SK-N-SH treated with all-trans-retinoic acid at 6 μM for 48 hours (cell line): Measurements from ENCODE around the gene CPB1.

Experiments
- ATAC-seq: fragments of 200-7000 bp; cut with Tn5 transposase; 3 replicates; pipeline ENCODE4 v1.9.1; 2020; ENCODE audit warnings: mild to moderate bottlenecking, moderate library complexity
- ARNTL ChIP-seq: fragments of 450-650 bp; formaldehyde crosslinking; IDR thresholded peaks from 2 replicates; pipeline ENCODE4 v1.5.0; 2020; ENCODE audit warnings: low read depth, mild to moderate bottlenecking, moderate library complexity, borderline replicate concordance
- BACH2 ChIP-seq: fragments of 250-450 bp; sonication (Bioruptor Pico); IDR thresholded peaks from 2 replicates; pipeline ENCODE4 v1.9.0; 2021; ENCODE audit warnings: mild to moderate bottlenecking, borderline replicate concordance
- CSDC2 ChIP-seq: fragments of 250-450 bp; sonication (Bioruptor Pico); IDR thresholded peaks from 2 replicates; pipeline ENCODE4 v1.5.0; 2020; ENCODE audit warnings: mild to moderate bottlenecking, moderate library complexity
- ESRRG ChIP-seq: fragments of 250-450 bp; sonication (Bioruptor Pico); IDR thresholded peaks from 2 replicates; pipeline ENCODE4 v1.6.1; 2021; ENCODE audit warnings: mild to moderate bottlenecking
- GLIS3 ChIP-seq: fragments of 250-450 bp; sonication (Bioruptor Pico); IDR thresholded peaks from 2 replicates; pipeline ENCODE4 v1.5.0; 2020; ENCODE audit warnings: mild to moderate bottlenecking, moderate library complexity
- ISL1 ChIP-seq: fragments of 250-450 bp; sonication (Bioruptor Pico); IDR thresholded peaks from 2 replicates; pipeline ENCODE4 v2.1.2; 2022; ENCODE audit warnings: mild to moderate bottlenecking, moderate library complexity
- OSR1 ChIP-seq: fragments of 250-450 bp; sonication (Bioruptor Pico); IDR thresholded peaks from 2 replicates; pipeline ENCODE4 v1.8.0; 2022; ENCODE audit warnings: moderate library complexity, mild to moderate bottlenecking, inconsistent platforms
- PPARA ChIP-seq: fragments of 250-450 bp; sonication (Bioruptor Pico); IDR thresholded peaks from 2 replicates; pipeline ENCODE4 v1.5.0; 2020; ENCODE audit warnings: mild to moderate bottlenecking, borderline replicate concordance
- RARB ChIP-seq: fragments of 250-450 bp; sonication (Bioruptor Pico); IDR thresholded peaks from 2 replicates; pipeline ENCODE4 v1.8.0; 2021; ENCODE audit warnings: mild to moderate bottlenecking, moderate library complexity
- SNAI2 ChIP-seq: fragments of 250-450 bp; sonication (Bioruptor Pico); IDR thresholded peaks from 2 replicates; pipeline ENCODE4 v1.5.0; 2020; ENCODE audit warnings: mild to moderate bottlenecking, moderate library complexity
- TCF4 ChIP-seq: fragments of 250-450 bp; sonication (Bioruptor Pico); IDR thresholded peaks from 2 replicates; pipeline ENCODE4 v1.8.0; 2021; ENCODE audit warnings: mild to moderate bottlenecking, moderate library complexity, borderline replicate concordance
- TOX ChIP-seq: fragments of 250-450 bp; sonication (Bioruptor Pico); IDR thresholded peaks from 2 replicates; pipeline ENCODE4 v1.8.0; 2021; ENCODE audit warnings: mild to moderate bottlenecking, moderate library complexity, borderline replicate concordance
- ZC3H10 ChIP-seq: fragments of 250-450 bp; sonication (Bioruptor Pico); IDR thresholded peaks from 2 replicates; pipeline ENCODE4 v1.5.1; 2021; ENCODE audit warnings: mild to moderate bottlenecking, moderate library complexity
- ZFP3 ChIP-seq: fragments of 250-450 bp; sonication (Bioruptor Pico); IDR thresholded peaks from 2 replicates; pipeline ENCODE4 v1.5.0; 2020; ENCODE audit warnings: mild to moderate bottlenecking, moderate library complexity
- ZFP30 ChIP-seq: fragments of 450-650 bp; formaldehyde crosslinking; IDR thresholded peaks from 2 replicates; pipeline ENCODE4 v1.5.0; 2022; ENCODE audit warnings: mild to moderate bottlenecking, moderate library complexity
- ZNF565 ChIP-seq: fragments of 450-650 bp; formaldehyde crosslinking; conservative IDR thresholded peaks from 2 replicates; pipeline ENCODE4 v1.5.0; 2020; ENCODE audit warnings: low read depth, mild to moderate bottlenecking, moderate library complexity
- ZNF70 ChIP-seq: fragments of 450-650 bp; formaldehyde crosslinking; IDR thresholded peaks from 2 replicates; pipeline ENCODE4 v1.5.0; 2020; ENCODE audit warnings: mild to moderate bottlenecking, moderate library complexity
- ZNF8 ChIP-seq: fragments of 450-650 bp; formaldehyde crosslinking; IDR thresholded peaks from 2 replicates; pipeline ENCODE4 v1.5.0; 2020; ENCODE audit warnings: mild to moderate bottlenecking, moderate library complexity
- TF ChIP-seq, protein P1 (sequence below): fragments of 250-450 bp; sonication (Bioruptor Pico); IDR thresholded peaks from 2 replicates; pipeline ENCODE4 v1.8.0; 2021; ENCODE audit warnings: low read depth, mild to moderate bottlenecking, moderate library complexity, borderline replicate concordance
- TF ChIP-seq, protein P2 (sequence below): fragments of 250-450 bp; sonication (Bioruptor Pico); IDR thresholded peaks from 2 replicates; pipeline ENCODE4 v1.5.1; 2020; ENCODE audit warnings: low read depth, mild to moderate bottlenecking, moderate library complexity
- TF ChIP-seq, protein P3 (sequence below): fragments of 250-450 bp; sonication (Bioruptor Pico); IDR thresholded peaks from 2 replicates; pipeline ENCODE4 v1.5.1; 2021; ENCODE audit warnings: mild to moderate bottlenecking, moderate library complexity
- TF ChIP-seq, protein P4 (sequence below): fragments of 250-450 bp; sonication (Bioruptor Pico); IDR thresholded peaks from 2 replicates; pipeline ENCODE4 v1.5.0; 2020; ENCODE audit warnings: mild to moderate bottlenecking, moderate library complexity

The CPB1 gene

DNA sequence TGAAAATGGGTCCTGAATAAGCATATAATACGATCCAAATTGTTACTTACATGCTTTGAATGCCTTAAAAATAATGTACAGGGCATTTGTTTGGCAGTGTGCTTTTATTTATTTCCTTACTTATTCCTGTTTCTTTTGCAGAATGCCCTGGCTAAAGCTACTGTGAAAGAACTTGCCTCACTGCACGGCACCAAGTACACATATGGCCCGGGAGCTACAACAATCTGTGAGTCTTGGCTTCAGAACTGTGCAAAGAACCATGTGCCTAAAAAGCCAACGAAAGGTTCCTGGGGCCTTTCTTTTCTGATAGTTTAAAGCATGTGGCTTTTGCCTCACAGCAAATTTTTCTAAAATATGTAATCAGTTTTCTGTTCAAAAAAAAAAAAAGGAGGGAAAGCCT lies 29.7 kb downstream of the CPB1 start:
- TF ChIP-seq, protein P1, sequence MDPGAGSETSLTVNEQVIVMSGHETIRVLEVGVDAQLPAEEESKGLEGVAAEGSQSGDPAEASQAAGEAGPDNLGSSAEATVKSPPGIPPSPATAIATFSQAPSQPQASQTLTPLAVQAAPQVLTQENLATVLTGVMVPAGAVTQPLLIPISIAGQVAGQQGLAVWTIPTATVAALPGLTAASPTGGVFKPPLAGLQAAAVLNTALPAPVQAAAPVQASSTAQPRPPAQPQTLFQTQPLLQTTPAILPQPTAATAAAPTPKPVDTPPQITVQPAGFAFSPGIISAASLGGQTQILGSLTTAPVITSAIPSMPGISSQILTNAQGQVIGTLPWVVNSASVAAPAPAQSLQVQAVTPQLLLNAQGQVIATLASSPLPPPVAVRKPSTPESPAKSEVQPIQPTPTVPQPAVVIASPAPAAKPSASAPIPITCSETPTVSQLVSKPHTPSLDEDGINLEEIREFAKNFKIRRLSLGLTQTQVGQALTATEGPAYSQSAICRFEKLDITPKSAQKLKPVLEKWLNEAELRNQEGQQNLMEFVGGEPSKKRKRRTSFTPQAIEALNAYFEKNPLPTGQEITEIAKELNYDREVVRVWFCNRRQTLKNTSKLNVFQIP (CRISPR knock-in tag): no peak
- TF ChIP-seq ZNF8 (CRISPR knock-in tag) (no peak), SNAI2 (CRISPR knock-in tag) (no peak), ZNF565 (CRISPR knock-in tag) (no peak), TOX (no peak), RARB (CRISPR knock-in tag) (no peak), ZFP3 (CRISPR knock-in tag) (no peak), BACH2 (CRISPR knock-in tag) (no peak), OSR1 (CRISPR knock-in tag) (no peak), ZFP30 (no peak), TCF4 (no peak), ZC3H10 (CRISPR knock-in tag) (no peak), ZNF70 (CRISPR knock-in tag) (no peak), PPARA (CRISPR knock-in tag) (no peak), CSDC2 (CRISPR knock-in tag) (no peak), ARNTL (CRISPR knock-in tag) (no peak), GLIS3 (CRISPR knock-in tag) (no peak)
- TF ChIP-seq, protein P2, sequence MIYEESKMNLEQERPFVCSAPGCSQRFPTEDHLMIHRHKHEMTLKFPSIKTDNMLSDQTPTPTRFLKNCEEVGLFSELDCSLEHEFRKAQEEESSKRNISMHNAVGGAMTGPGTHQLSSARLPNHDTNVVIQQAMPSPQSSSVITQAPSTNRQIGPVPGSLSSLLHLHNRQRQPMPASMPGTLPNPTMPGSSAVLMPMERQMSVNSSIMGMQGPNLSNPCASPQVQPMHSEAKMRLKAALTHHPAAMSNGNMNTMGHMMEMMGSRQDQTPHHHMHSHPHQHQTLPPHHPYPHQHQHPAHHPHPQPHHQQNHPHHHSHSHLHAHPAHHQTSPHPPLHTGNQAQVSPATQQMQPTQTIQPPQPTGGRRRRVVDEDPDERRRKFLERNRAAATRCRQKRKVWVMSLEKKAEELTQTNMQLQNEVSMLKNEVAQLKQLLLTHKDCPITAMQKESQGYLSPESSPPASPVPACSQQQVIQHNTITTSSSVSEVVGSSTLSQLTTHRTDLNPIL (CRISPR knock-in tag): no peak
- TF ChIP-seq, protein P3, sequence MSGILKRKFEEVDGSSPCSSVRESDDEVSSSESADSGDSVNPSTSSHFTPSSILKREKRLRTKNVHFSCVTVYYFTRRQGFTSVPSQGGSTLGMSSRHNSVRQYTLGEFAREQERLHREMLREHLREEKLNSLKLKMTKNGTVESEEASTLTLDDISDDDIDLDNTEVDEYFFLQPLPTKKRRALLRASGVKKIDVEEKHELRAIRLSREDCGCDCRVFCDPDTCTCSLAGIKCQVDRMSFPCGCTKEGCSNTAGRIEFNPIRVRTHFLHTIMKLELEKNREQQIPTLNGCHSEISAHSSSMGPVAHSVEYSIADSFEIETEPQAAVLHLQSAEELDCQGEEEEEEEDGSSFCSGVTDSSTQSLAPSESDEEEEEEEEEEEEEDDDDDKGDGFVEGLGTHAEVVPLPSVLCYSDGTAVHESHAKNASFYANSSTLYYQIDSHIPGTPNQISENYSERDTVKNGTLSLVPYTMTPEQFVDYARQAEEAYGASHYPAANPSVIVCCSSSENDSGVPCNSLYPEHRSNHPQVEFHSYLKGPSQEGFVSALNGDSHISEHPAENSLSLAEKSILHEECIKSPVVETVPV: no peak
- TF ChIP-seq, protein P4, sequence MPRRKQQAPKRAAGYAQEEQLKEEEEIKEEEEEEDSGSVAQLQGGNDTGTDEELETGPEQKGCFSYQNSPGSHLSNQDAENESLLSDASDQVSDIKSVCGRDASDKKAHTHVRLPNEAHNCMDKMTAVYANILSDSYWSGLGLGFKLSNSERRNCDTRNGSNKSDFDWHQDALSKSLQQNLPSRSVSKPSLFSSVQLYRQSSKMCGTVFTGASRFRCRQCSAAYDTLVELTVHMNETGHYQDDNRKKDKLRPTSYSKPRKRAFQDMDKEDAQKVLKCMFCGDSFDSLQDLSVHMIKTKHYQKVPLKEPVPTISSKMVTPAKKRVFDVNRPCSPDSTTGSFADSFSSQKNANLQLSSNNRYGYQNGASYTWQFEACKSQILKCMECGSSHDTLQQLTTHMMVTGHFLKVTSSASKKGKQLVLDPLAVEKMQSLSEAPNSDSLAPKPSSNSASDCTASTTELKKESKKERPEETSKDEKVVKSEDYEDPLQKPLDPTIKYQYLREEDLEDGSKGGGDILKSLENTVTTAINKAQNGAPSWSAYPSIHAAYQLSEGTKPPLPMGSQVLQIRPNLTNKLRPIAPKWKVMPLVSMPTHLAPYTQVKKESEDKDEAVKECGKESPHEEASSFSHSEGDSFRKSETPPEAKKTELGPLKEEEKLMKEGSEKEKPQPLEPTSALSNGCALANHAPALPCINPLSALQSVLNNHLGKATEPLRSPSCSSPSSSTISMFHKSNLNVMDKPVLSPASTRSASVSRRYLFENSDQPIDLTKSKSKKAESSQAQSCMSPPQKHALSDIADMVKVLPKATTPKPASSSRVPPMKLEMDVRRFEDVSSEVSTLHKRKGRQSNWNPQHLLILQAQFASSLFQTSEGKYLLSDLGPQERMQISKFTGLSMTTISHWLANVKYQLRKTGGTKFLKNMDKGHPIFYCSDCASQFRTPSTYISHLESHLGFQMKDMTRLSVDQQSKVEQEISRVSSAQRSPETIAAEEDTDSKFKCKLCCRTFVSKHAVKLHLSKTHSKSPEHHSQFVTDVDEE (CRISPR knock-in tag): no peak
- ATAC-seq: no peak

DNA sequence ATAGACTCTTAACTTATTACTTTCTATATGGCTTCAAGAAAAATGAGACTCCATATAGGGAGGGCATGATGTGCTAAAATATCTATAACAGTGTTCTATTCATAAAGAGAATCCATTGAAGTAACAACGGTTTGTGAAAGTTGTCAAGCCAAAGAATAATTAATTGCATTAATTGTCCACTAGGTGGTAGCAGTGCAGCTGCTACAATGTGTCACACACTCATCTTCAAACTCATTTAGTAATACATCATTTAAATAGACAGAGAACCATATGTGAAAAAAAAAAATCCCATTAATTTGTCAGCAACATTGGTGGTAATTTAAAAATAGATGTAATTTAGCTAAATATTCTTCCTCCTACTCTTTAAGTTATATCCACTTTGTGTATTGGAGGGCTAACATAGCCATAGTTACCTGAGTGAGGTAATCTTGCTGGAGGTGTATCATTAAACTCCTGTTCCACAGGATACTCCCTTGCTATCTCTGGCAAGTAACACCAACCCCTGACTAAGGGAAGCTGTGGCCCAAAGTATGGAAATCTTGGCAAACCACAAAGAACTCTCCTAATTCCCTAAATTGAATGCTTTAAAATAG lies 33.8 kb downstream of the CPB1 start:
- TF ChIP-seq GLIS3 (CRISPR knock-in tag) (no peak), ESRRG (CRISPR knock-in tag) (no peak), ZFP3 (CRISPR knock-in tag) (0 out of 2 replicates have a peak, but pooled peaks have one; percentile 37), TCF4 (no peak), ISL1 (no peak), SNAI2 (CRISPR knock-in tag) (no peak), ARNTL (CRISPR knock-in tag) (no peak), ZNF8 (CRISPR knock-in tag) (no peak)
- TF ChIP-seq, protein P4 (CRISPR knock-in tag): no peak
- ATAC-seq: peak; percentile 67; the same call in 2 of the 3 replicates
